NT2/D1 (cell line): ENCODE data around the gene NOL12.

Experiments
- SUZ12 ChIP-seq: IDR thresholded peaks from 2 replicates; pipeline ENCODE4 v1.6.1; 2011; ENCODE audit not compliant: insufficient read length, insufficient read depth; ENCODE audit errors: extremely low read depth
- YY1 ChIP-seq: IDR thresholded peaks from 2 replicates; pipeline ENCODE4 v1.6.1; 2011; ENCODE audit not compliant: insufficient read length, insufficient read depth
- ZNF274 ChIP-seq: IDR thresholded peaks from 2 replicates; pipeline ENCODE4 v1.6.1; 2011; ENCODE audit warnings: mild to moderate bottlenecking, low read depth, low read length

DNA sequence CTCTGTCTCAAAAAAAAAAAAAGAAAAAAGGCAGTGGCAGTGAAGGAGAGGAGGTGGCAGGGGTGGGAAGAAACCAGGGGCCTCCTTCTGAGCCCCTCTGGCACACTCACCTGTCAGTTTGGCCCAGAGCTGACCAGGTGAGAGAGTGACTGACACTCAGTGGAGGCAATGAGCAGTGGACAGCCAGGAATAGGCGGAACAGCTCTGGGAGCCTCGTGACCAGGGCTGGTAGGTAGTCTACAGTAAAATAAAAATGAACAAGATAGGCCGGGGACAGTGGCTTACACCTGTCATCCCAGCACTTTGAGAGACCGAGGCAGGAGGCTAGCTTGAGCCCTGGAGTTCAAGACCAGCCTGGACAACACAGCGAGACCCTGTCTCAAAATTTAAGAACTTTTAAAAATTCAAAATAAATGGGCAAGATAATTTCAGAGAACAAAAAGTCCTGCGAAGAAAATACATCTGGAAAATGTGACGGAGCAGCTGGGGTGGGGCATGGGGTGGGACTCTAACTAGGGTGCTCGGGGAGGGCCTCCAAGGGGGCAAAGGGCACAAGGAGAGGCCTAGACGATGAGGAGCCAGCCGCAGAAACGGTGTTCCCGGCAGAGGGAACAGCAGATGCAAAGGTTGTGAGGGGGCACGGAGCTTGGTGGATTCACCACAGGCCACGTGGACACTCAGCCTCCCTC is 31.4 kb upstream of the NOL12 start:
- TF ChIP-seq YY1 (no peak), ZNF274 (no peak), SUZ12 (no peak)
